Tibial nerve (tissue), 3 donors: ENCODE results near the gene RBM8A.

Source experiments
- CTCF ChIP-seq, 5 experiments: fragments of 200-600 bp in 3 of 5; fragments of 450-650 bp in 2 of 5; sonication (generic) in 3 of 5; IDR thresholded peaks; one replicate each; pipeline ENCODE4 v1.5.1; 2016 to 2019; ENCODE audit warnings: antibody characterized with exemption in 5 of 5, mild to moderate bottlenecking in 3 of 5, moderate library complexity in 2 of 5
- POLR2A ChIP-seq, 2 donors: fragments of 450-650 bp; IDR thresholded peaks; one replicate each; pipeline ENCODE4 v1.6.1; 2017; ENCODE audit warnings: antibody characterized with exemption in 2 of 2, mild to moderate bottlenecking in 2 of 2, moderate library complexity in 2 of 2

- TF ChIP-seq CTCF (IDR thresholded peaks at IDR 0.05): no peak
- no peak for TF ChIP-seq POLR2A (IDR thresholded peaks at IDR 0.05)
These were observed 49.3 kb downstream of the RBM8A start for GRCh38 chr1:145877923-145878486.
